ENCODE results near the gene SOX6. TPM values are rescaled to one million over a fixed set of nuclear protein-coding genes. Genes with fewer than 3 reads are reported as not detected.

Gene SOX6
- total and polyA plus RNA-seq, 2 of the 13 experiments (the other 11 are each of a cell fraction or from before 2014, with no cell fraction given) = 2.6 to 11.2 TPM

DNA sequence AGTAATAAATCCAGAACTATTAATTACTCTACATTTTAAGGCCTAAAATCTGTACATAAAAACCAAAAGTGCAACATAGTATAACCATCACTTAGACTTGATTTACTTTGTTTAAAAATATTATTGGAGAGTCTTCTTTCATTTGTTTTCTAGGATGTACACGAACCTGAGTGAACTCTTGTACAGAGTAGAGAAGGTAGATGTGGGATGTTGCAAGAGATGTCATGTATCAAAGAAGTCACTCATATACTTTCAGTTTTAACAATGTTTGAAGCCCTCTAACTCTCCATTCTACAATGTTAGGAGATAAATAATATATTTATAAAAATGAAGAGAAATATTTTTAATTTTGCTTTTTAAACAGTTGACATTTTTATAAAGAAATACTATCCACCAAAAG, 38.6 kb downstream of the SOX6 start (continued):
- TF ChIP-seq, protein P1, sequence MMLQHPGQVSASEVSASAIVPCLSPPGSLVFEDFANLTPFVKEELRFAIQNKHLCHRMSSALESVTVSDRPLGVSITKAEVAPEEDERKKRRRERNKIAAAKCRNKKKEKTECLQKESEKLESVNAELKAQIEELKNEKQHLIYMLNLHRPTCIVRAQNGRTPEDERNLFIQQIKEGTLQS (CRISPR knock-in tag; IDR thresholded peaks at IDR 0.05) = no peak
- TF ChIP-seq BHLHE40 (IDR thresholded peaks at IDR 0.05; ENCODE audit: low read length) (no peak), FIP1L1 (IDR thresholded peaks at IDR 0.05; ENCODE audit: borderline replicate concordance, insufficient read depth, low read depth, low read length) (no peak), ZMYM4 (CRISPR knock-in tag; IDR thresholded peaks at IDR 0.05) (no peak), CBX1 (IDR thresholded peaks at IDR 0.05; ENCODE audit: low read depth) (no peak), POGK (CRISPR knock-in tag; conservative IDR thresholded peaks at IDR 0.05) (no peak)

- no peak for DNase-seq (ENCODE audit: low spot score)
- CTCF ChIA-PET (ENCODE audit: low intra/inter-chr PET ratio, low total read pairs) = no interaction called here
Measured at GRCh38 chr11:16313846-16314245, 42.5 kb downstream of the SOX6 start.

More at GRCh38 chr11:16313846-16314245, 42.5 kb downstream of the SOX6 start:
- in situ Hi-C loops (cut with HindIII; ENCODE audit: extremely low pct_ligation_motif_present, low pct_unique_long_range_greater_than_20kb) (no loop called here), intact Hi-C loops (cut with micrococcal nuclease; ENCODE audit: unreplicated experiment) (no loop called here)
- no peak overlapping the region for H2AFZ ChIP-seq (ENCODE audit: low read length)
- POLR2A ChIA-PET = no interaction called here
- TF ChIP-seq ZNF343 (CRISPR knock-in tag; IDR thresholded peaks at IDR 0.05) = no peak
- TF ChIP-seq SOX13 (IDR thresholded peaks at IDR 0.05) = no peak
- no peak for TF ChIP-seq SOX13 (CRISPR knock-in tag; conservative IDR thresholded peaks at IDR 0.05 in 1 of 2, IDR thresholded peaks at IDR 0.05 in 1 of 2)
- TF ChIP-seq PPARG (CRISPR knock-in tag; conservative IDR thresholded peaks at IDR 0.05) = no peak
- no peak for TF ChIP-seq FOXO1 (CRISPR knock-in tag; IDR thresholded peaks at IDR 0.05)
- no peak for TF ChIP-seq ZFP62 (CRISPR knock-in tag; IDR thresholded peaks at IDR 0.05)
- TF ChIP-seq PHF20 (CRISPR knock-in tag; IDR thresholded peaks at IDR 0.05) = no peak
- TF ChIP-seq THAP11 (CRISPR knock-in tag; IDR thresholded peaks at IDR 0.05) = no peak
- no peak for TF ChIP-seq PAXIP1 (CRISPR knock-in tag; conservative IDR thresholded peaks at IDR 0.05)
- no peak for TF ChIP-seq ZNF782 (CRISPR knock-in tag; IDR thresholded peaks at IDR 0.05; ENCODE audit: borderline replicate concordance)
- no peak for TF ChIP-seq ZNF552 (CRISPR knock-in tag; IDR thresholded peaks at IDR 0.05; ENCODE audit: borderline replicate concordance)
- TF ChIP-seq, protein P2, sequence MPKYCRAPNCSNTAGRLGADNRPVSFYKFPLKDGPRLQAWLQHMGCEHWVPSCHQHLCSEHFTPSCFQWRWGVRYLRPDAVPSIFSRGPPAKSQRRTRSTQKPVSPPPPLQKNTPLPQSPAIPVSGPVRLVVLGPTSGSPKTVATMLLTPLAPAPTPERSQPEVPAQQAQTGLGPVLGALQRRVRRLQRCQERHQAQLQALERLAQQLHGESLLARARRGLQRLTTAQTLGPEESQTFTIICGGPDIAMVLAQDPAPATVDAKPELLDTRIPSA (CRISPR knock-in tag; IDR thresholded peaks at IDR 0.05; ENCODE audit: borderline replicate concordance) = no peak
- no peak for TF ChIP-seq SRY (CRISPR knock-in tag; IDR thresholded peaks at IDR 0.05)
- no peak overlapping the region for H3K9ac ChIP-seq (ENCODE audit: insufficient read depth, low read depth, low read length)
- FAIRE-seq (no peak), ATAC-seq (no peak)
- H3K79me2 ChIP-seq (ENCODE audit: insufficient read depth, low read length) = no peaks in the 10 kb centered on the region
- no peak overlapping the region for H3K27ac ChIP-seq (ENCODE audit: extremely low read length, insufficient read depth, low read length)
- no peaks in the 10 kb centered on the region for H3K36me3 ChIP-seq (replicated peaks in 1 of 2; ENCODE audit: control insufficient read depth in 1 of 2, insufficient read depth in 2 of 2, low read length in 2 of 2)
- H4K20me1 ChIP-seq (ENCODE audit: insufficient read depth, low read length) = no peaks in the 10 kb centered on the region
- H3K4me3 ChIP-seq (replicated peaks in 1 of 3; ENCODE audit: insufficient read depth in 1 of 3, low read depth in 2 of 3, low read length in 3 of 3) = no peak overlapping the region
- H3K9me3 ChIP-seq (ENCODE audit: low read length) = no peaks in the 10 kb centered on the region
- no peaks in the 10 kb centered on the region for H3K4me1 ChIP-seq (ENCODE audit: insufficient read depth, low read length)
- WGBS (ENCODE audit: low lambda C conversion rate) = 15% methylated on average over 1 of the region's 1 CpG
- H3K27me3 ChIP-seq (ENCODE audit: control insufficient read depth in 1 of 2, insufficient read depth in 2 of 2, low read length in 2 of 2) = no peaks in the 10 kb centered on the region
- BruUV-seq (replicated peaks) = no TSS peak
- H3K4me2 ChIP-seq (ENCODE audit: low read depth, low read length) = no peak overlapping the region
